ENCODE measurements around the gene KIAA1549. TPM values are rescaled to one million over a fixed set of nuclear protein-coding genes. Genes with fewer than 3 reads are reported as not detected.

The KIAA1549 gene
- total and polyA plus RNA-seq, 4 donors, result 0.13 to 0.89 (median 0.42) TPM

DNA sequence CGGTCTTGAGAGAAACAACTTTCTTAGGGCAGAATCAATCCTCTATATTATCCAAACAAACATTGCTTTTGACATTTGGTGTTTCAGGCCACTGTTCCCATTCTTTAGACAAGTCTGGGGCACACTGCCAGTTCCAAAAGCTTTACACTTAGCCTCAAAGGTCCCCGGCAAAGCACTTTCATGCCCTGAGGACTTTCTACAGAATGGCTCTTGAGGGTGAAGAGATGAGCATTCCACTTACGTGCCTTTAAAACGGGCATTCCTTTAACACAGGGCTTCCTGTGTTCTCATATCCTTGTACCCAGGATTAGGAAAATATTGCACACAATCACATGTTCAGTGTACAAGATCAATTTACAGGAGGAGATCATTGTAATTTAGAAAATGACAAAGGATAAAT, 196.5 kb downstream of the KIAA1549 start:
- H3K36me3 ChIP-seq (ENCODE audit: control insufficient read depth in 4 of 4, insufficient read depth in 3 of 4, low read depth in 1 of 4, low read length in 3 of 4), result no peaks in the 10 kb centered on the region
- H3K4me3 ChIP-seq (ENCODE audit: low read depth in 1 of 3, low read length in 3 of 3), result no peak overlapping the region
- WGBS, result 75% methylated on average over 4 of the region's 4 CpGs
- H3K9me3 ChIP-seq (ENCODE audit: control insufficient read depth in 4 of 4, low read length in 3 of 4), result no peaks in the 10 kb centered on the region
- no peak for DNase-seq (ENCODE audit: low spot score)
- H3K27ac ChIP-seq (ENCODE audit: low read depth in 1 of 2, low read length in 2 of 2), result no peak overlapping the region
- no peak overlapping the region for H3K9ac ChIP-seq (ENCODE audit: low read depth in 1 of 2, low read length in 2 of 2)
- H3K27me3 ChIP-seq (ENCODE audit: control insufficient read depth in 4 of 4, insufficient read depth in 4 of 4, low read length in 3 of 4), result no peaks in the 10 kb centered on the region
- H3K4me1 ChIP-seq (ENCODE audit: control insufficient read depth in 4 of 4, insufficient read depth in 4 of 4, low read length in 3 of 4), result no peaks in the 10 kb centered on the region
- TF ChIP-seq SP1 (IDR thresholded peaks at IDR 0.05), result no peak
- TF ChIP-seq, protein P1, sequence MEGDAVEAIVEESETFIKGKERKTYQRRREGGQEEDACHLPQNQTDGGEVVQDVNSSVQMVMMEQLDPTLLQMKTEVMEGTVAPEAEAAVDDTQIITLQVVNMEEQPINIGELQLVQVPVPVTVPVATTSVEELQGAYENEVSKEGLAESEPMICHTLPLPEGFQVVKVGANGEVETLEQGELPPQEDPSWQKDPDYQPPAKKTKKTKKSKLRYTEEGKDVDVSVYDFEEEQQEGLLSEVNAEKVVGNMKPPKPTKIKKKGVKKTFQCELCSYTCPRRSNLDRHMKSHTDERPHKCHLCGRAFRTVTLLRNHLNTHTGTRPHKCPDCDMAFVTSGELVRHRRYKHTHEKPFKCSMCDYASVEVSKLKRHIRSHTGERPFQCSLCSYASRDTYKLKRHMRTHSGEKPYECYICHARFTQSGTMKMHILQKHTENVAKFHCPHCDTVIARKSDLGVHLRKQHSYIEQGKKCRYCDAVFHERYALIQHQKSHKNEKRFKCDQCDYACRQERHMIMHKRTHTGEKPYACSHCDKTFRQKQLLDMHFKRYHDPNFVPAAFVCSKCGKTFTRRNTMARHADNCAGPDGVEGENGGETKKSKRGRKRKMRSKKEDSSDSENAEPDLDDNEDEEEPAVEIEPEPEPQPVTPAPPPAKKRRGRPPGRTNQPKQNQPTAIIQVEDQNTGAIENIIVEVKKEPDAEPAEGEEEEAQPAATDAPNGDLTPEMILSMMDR (IDR thresholded peaks at IDR 0.05; ENCODE audit: low read depth, low read length, missing input control), result no peak
- TF ChIP-seq RXRA (IDR thresholded peaks at IDR 0.05), result no peak
- TF ChIP-seq HNF4A (conservative IDR thresholded peaks at IDR 0.05), result no peak
- no peak for TF ChIP-seq HNF4G (IDR thresholded peaks at IDR 0.05)
- TF ChIP-seq, protein P2, sequence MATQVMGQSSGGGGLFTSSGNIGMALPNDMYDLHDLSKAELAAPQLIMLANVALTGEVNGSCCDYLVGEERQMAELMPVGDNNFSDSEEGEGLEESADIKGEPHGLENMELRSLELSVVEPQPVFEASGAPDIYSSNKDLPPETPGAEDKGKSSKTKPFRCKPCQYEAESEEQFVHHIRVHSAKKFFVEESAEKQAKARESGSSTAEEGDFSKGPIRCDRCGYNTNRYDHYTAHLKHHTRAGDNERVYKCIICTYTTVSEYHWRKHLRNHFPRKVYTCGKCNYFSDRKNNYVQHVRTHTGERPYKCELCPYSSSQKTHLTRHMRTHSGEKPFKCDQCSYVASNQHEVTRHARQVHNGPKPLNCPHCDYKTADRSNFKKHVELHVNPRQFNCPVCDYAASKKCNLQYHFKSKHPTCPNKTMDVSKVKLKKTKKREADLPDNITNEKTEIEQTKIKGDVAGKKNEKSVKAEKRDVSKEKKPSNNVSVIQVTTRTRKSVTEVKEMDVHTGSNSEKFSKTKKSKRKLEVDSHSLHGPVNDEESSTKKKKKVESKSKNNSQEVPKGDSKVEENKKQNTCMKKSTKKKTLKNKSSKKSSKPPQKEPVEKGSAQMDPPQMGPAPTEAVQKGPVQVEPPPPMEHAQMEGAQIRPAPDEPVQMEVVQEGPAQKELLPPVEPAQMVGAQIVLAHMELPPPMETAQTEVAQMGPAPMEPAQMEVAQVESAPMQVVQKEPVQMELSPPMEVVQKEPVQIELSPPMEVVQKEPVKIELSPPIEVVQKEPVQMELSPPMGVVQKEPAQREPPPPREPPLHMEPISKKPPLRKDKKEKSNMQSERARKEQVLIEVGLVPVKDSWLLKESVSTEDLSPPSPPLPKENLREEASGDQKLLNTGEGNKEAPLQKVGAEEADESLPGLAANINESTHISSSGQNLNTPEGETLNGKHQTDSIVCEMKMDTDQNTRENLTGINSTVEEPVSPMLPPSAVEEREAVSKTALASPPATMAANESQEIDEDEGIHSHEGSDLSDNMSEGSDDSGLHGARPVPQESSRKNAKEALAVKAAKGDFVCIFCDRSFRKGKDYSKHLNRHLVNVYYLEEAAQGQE (IDR thresholded peaks at IDR 0.05), result no peak
- TF ChIP-seq JUND (IDR thresholded peaks at IDR 0.05), result no peak
- TF ChIP-seq, protein P3, sequence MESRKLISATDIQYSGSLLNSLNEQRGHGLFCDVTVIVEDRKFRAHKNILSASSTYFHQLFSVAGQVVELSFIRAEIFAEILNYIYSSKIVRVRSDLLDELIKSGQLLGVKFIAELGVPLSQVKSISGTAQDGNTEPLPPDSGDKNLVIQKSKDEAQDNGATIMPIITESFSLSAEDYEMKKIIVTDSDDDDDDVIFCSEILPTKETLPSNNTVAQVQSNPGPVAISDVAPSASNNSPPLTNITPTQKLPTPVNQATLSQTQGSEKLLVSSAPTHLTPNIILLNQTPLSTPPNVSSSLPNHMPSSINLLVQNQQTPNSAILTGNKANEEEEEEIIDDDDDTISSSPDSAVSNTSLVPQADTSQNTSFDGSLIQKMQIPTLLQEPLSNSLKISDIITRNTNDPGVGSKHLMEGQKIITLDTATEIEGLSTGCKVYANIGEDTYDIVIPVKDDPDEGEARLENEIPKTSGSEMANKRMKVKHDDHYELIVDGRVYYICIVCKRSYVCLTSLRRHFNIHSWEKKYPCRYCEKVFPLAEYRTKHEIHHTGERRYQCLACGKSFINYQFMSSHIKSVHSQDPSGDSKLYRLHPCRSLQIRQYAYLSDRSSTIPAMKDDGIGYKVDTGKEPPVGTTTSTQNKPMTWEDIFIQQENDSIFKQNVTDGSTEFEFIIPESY (IDR thresholded peaks at IDR 0.05), result no peak
- no peak for TF ChIP-seq FOXA1 (IDR thresholded peaks at IDR 0.05)
- no peak for TF ChIP-seq FOXA2 (IDR thresholded peaks at IDR 0.05)
- no peak for TF ChIP-seq YY1 (IDR thresholded peaks at IDR 0.05)
- TF ChIP-seq GABPA (IDR thresholded peaks at IDR 0.05 in 1 of 2, conservative IDR thresholded peaks at IDR 0.05 in 1 of 2), result no peak
- TF ChIP-seq, protein P4, sequence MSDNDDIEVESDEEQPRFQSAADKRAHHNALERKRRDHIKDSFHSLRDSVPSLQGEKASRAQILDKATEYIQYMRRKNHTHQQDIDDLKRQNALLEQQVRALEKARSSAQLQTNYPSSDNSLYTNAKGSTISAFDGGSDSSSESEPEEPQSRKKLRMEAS (IDR thresholded peaks at IDR 0.05), result no peak
- TF ChIP-seq NR2F2 (IDR thresholded peaks at IDR 0.05), result no peak
- TF ChIP-seq RAD21 (IDR thresholded peaks at IDR 0.05), result no peak

Small RNA genes within 50 kb of the gene (small RNA-seq; reads per million reads assigned to genes)
- gene RNU6-1272P, result not detected

Other genes starting within 250 kb of the KIAA1549 start
- gene TMEM213, start 183.4 kb downstream of the KIAA1549 start, total RNA-seq, result not detected
- not detected for gene TMEM213, start 183.4 kb downstream of the KIAA1549 start, polyA plus RNA-seq
- not detected for gene ATP6V0A4, start 183.2 kb downstream of the KIAA1549 start, total RNA-seq
- gene ATP6V0A4, start 183.2 kb downstream of the KIAA1549 start, polyA plus RNA-seq, result not detected
- gene ZC3HAV1L, start 54.7 kb upstream of the KIAA1549 start, total RNA-seq, result 10 to 100 TPM in 1 of 2 donors, 1 to 10 TPM in 1; 3.1 to 16.2 TPM
- gene ZC3HAV1L, start 54.7 kb upstream of the KIAA1549 start, polyA plus RNA-seq, result under 1 TPM; 0.19 to 0.63 TPM
- gene ZC3HAV1, start 128.3 kb upstream of the KIAA1549 start, total RNA-seq, result 10 to 100 TPM; 22.3 to 40.5 TPM
- gene ZC3HAV1, start 128.3 kb upstream of the KIAA1549 start, polyA plus RNA-seq, result 10 to 100 TPM in 1 of 2 donors, 1 to 10 TPM in 1; 6.6 to 10.8 TPM
- gene UBN2, start 249.8 kb upstream of the KIAA1549 start, total RNA-seq, result 1 to 10 TPM; 8.3 to 9.1 TPM
- gene UBN2, start 249.8 kb upstream of the KIAA1549 start, polyA plus RNA-seq, result 1 to 10 TPM; 1.1 to 1.3 TPM